Endothelial cell of umbilical vein (primary cell): Measurements from ENCODE around the gene LGMN. TPM values are rescaled to one million over a fixed set of nuclear protein-coding genes. Genes with fewer than 3 reads are reported as not detected.

Experiments used
- Bru-seq: library from RNA; stranded (reverse); fragments of 400-500 nt; gene quantifications from one replicate; lab custom pipeline; 2021; lab: Mats Ljungman, UMichigan
- BruChase-seq, 2 experiments: library from RNA; stranded (reverse); fragments of 400-500 nt; gene quantifications; one replicate each; lab custom pipeline; 2021; lab: Mats Ljungman, UMichigan
- BruUV-seq: library from RNA; stranded (reverse); fragments of 400-500 nt; replicated peaks from 2 replicates; lab custom pipeline; 2021; lab: Mats Ljungman, UMichigan
- CTCF ChIA-PET: fragments of 300-600, 350-600 bp; sonication (Branson Sonifier 250); formaldehyde crosslinking; loops from one replicate; lab custom pipeline; 2021; ENCODE audit warnings: antibody characterized with exemption, inconsistent platforms; lab: Charles Lee
- POLR2A ChIA-PET: fragments of 300-600, 350-600 bp; sonication (Branson Sonifier 250); formaldehyde crosslinking; loops from one replicate; lab custom pipeline; 2021; ENCODE audit warnings: antibody characterized with exemption, inconsistent platforms; lab: Charles Lee
- DNase-seq: peaks from one replicate; pipeline ENCODE4 v3.0.0-alpha.2; 2011; ENCODE audit warnings: low read depth, low spot score
- FAIRE-seq: peaks from 2 replicates; lab custom pipeline; 2011; peaks lifted over from hg19 to GRCh38; lab: Jason Lieb, UNC
- H2AFZ ChIP-seq: 2 replicates; pipeline ENCODE4 v1.6.0; 2012; ENCODE audit warnings: low read depth, low read length, control low read depth, inconsistent platforms
- H3K27ac ChIP-seq: 2 replicates; pipeline ENCODE4 v1.5.1; 2011; ENCODE audit warnings: low read depth, mild to moderate bottlenecking, control low read depth, low read length, moderate library complexity; ENCODE audit not compliant: insufficient read depth
- H3K27me3 ChIP-seq, 2 experiments: 2 replicates each; pipeline versions ENCODE4 v1.6.0 to v1.6.1; 2011; ENCODE audit warnings: low read length in 2 of 2, mixed read lengths in 1 of 2; ENCODE audit not compliant: control insufficient read depth in 2 of 2, insufficient read depth in 2 of 2
- H3K36me3 ChIP-seq, 2 experiments: 2 replicates in 1 of 2; 3 replicates in 1 of 2; pipeline ENCODE4 v1.5.1; 2011; ENCODE audit warnings: low read length in 2 of 2, mild to moderate bottlenecking in 1 of 2, moderate library complexity in 1 of 2; ENCODE audit not compliant: control insufficient read depth in 2 of 2, insufficient read depth in 2 of 2; ENCODE audit errors: extremely low read depth in 1 of 2
- H3K4me1 ChIP-seq: 3 replicates; pipeline ENCODE4 v1.5.1; 2011; ENCODE audit warnings: mild to moderate bottlenecking, low read length; ENCODE audit not compliant: control insufficient read depth, insufficient read depth; ENCODE audit errors: extremely low read depth
- H3K4me2 ChIP-seq: 2 replicates; pipeline ENCODE4 v1.6.1; 2011; ENCODE audit warnings: low read length, control low read depth, mixed read lengths; ENCODE audit not compliant: insufficient read depth
- H3K4me3 ChIP-seq, 3 experiments: fragments of 200-600 bp in 1 of 3; sonication (generic), shearing (Covaris generic) in 1 of 3; replicated peaks in 1 of 3; 2 replicates each; pipeline ENCODE4 v1.5.1; 2011 to 2016; ENCODE audit warnings: control low read depth in 3 of 3, low read length in 3 of 3, mild to moderate bottlenecking in 2 of 3, inconsistent platforms in 1 of 3, low read depth in 1 of 3, moderate library complexity in 1 of 3; ENCODE audit not compliant: insufficient read depth in 1 of 3
- H3K79me2 ChIP-seq: 2 replicates; pipeline ENCODE4 v1.6.0; 2012; ENCODE audit warnings: low read length, inconsistent platforms; ENCODE audit not compliant: control insufficient read depth, insufficient read depth
- H3K9ac ChIP-seq: replicated peaks from 2 replicates; pipeline ENCODE3; 2011; ENCODE audit warnings: low read length, control low read depth; ENCODE audit not compliant: insufficient read depth; ENCODE audit errors: extremely low read depth
- H3K9me1 ChIP-seq: replicated peaks from 3 replicates; pipeline ENCODE4 v1.6.0; 2011; ENCODE audit warnings: mild to moderate bottlenecking, low read length; ENCODE audit not compliant: control insufficient read depth, insufficient read depth; ENCODE audit errors: extremely low read depth
- H3K9me3 ChIP-seq: replicated peaks from 2 replicates; pipeline ENCODE4 v1.5.1; 2012; ENCODE audit warnings: low read length, inconsistent platforms; ENCODE audit not compliant: control insufficient read depth, insufficient read depth
- H4K20me1 ChIP-seq: replicated peaks from 2 replicates; pipeline ENCODE3; 2011; ENCODE audit warnings: mild to moderate bottlenecking, low read length; ENCODE audit not compliant: control insufficient read depth, insufficient read depth; ENCODE audit errors: extremely low read depth
- EZH2 ChIP-seq: IDR thresholded peaks from 2 replicates; pipeline ENCODE4 v1.6.1; 2012; ENCODE audit warnings: borderline replicate concordance, low read depth, mild to moderate bottlenecking, moderate library complexity, low read length, inconsistent platforms; ENCODE audit not compliant: severe bottlenecking
- FOS ChIP-seq: IDR thresholded peaks from 2 replicates; pipeline ENCODE4 v1.6.1; 2011; ENCODE audit warnings: mild to moderate bottlenecking, low read length, moderate library complexity, borderline replicate concordance; ENCODE audit not compliant: insufficient read depth
- GATA2 ChIP-seq: IDR thresholded peaks from 2 replicates; pipeline ENCODE4 v1.7.0; 2011; ENCODE audit warnings: low read depth, mild to moderate bottlenecking, moderate library complexity, mixed read lengths, low read length; ENCODE audit not compliant: insufficient read length, insufficient read depth
- JUN ChIP-seq: IDR thresholded peaks from 2 replicates; pipeline ENCODE4 v1.6.1; 2011; ENCODE audit warnings: borderline replicate concordance, low read depth; ENCODE audit not compliant: insufficient read length, insufficient read depth
- MAX ChIP-seq: IDR thresholded peaks from 2 replicates; pipeline ENCODE4 v1.6.1; 2011; ENCODE audit not compliant: insufficient read depth, insufficient read length
- MYC ChIP-seq: IDR thresholded peaks from one replicate; pipeline ENCODE4 v1.6.1; 2011; ENCODE audit warnings: mild to moderate bottlenecking, low read depth, low read length
- POLR2A ChIP-seq: IDR thresholded peaks from 2 replicates; pipeline ENCODE4 v1.6.1; 2012; ENCODE audit warnings: low read depth, mild to moderate bottlenecking, control low read depth, low read length
- POLR2AphosphoS5 ChIP-seq: IDR thresholded peaks from 2 replicates; pipeline ENCODE4 v1.6.1; 2012; ENCODE audit warnings: low read depth, mild to moderate bottlenecking, control low read depth, low read length, moderate library complexity; ENCODE audit not compliant: insufficient read depth
- dilution Hi-C: fragments of 300-500 bp; cut with MboI; formaldehyde crosslinking; loops from one replicate; pipeline ENCODE4 v1.15.0; 2019; ENCODE audit warnings: low sequenced_read_pairs; ENCODE audit not compliant: extremely low pct_ligation_motif_present
- intact Hi-C: fragments of 100-400 bp; cut with micrococcal nuclease; formaldehyde crosslinking; loops from one replicate; pipeline ENCODE4 v1.10.0; 2022
- long read RNA-seq: library from polyadenylated mRNA; stranded (forward); transcript quantifications from one replicate; pipeline ENCODE4 v2.0.0, GENCODE V29; 2021
- polyA minus RNA-seq, 3 experiments: library from RNA; depleted of rRNA, polyadenylated mRNA; stranded (reverse); fragments of >200 nt; gene quantifications; 1 replicate in 1 of 3; 2 replicates in 2 of 3; pipeline ENCODE4 v1.2.3, GENCODE V29; 2011
- polyA plus RNA-seq, 4 experiments: library from polyadenylated mRNA; depleted of rRNA in 3 of 4; stranded (reverse) in 3 of 4; unstranded in 1 of 4; fragments of >200 nt; gene quantifications; 2 replicates each; pipeline versions ENCODE4 v1.2.1 to v1.2.3, GENCODE V29; 2011 to 2012; ENCODE audit warnings: missing spikeins in 1 of 4
- total RNA-seq: library from RNA; stranded (reverse); gene quantifications from 2 replicates; pipeline ENCODE4 v1.2.3, GENCODE V29; 2021
- TF ChIP-seq, protein P1 (sequence below), 2 donors: IDR thresholded peaks; 1 replicate in 1 of 2; 2 replicates in 1 of 2; pipeline ENCODE4 v1.5.1; 2011; ENCODE audit warnings: low read length in 2 of 2, mild to moderate bottlenecking in 2 of 2, moderate library complexity in 2 of 2, control low read depth in 1 of 2, inconsistent platforms in 1 of 2, low read depth in 1 of 2; ENCODE audit not compliant: insufficient read depth in 1 of 2; ENCODE audit errors: extremely low read depth in 1 of 2

Gene LGMN
- total RNA-seq: 56.7 and 62.6 TPM in 2 replicates
- polyA plus RNA-seq: 85.8 and 99.2 TPM in 2 replicates
- 122 and 126 TPM in 2 replicates for polyA plus RNA-seq (2011; cell fraction: cytosol; rRNA removed)
- 73.2 and 83.3 TPM in 2 replicates for polyA plus RNA-seq (2011; cell fraction: nucleus; rRNA removed)
- 70.4 and 81.1 TPM in 2 replicates for polyA plus RNA-seq (2012)
- 52.1 and 66.6 TPM in 2 replicates for polyA minus RNA-seq
- 16.8 TPM for polyA minus RNA-seq (2011; cell fraction: cytosol; rRNA and poly(A)+ RNA removed)
- 20.4 and 28.7 TPM in 2 replicates for polyA minus RNA-seq (2011; cell fraction: nucleus; rRNA and poly(A)+ RNA removed)
- percentile 49 among the genes with signal in this experiment for Bru-seq, nascent RNA
- percentile 54 among the genes with signal in this experiment for BruChase-seq, experiment 1, labeled RNA remaining after a 6-hour chase
- percentile 53 among the genes with signal in this experiment for BruChase-seq, experiment 2, labeled RNA remaining after a 2-hour chase
- long read RNA-seq, transcript LGMN-201 (14 exons, 2,055 nt): major isoform, 174 of 196 reads
- long read RNA-seq, partial matches to known transcripts: 8 of 196 reads
- long read RNA-seq, other reads (novel, unspliced or antisense): 7 of 196 reads

- no TSS peak for BruUV-seq
- Histone ChIP-seq H3K27me3 (peaks cover 0 to 2% of the 10 kb centered on the region in 2 experiments), H3K9me3 (no peaks in the 10 kb centered on the region), H3K79me2 (peaks cover 3% of the 10 kb centered on the region), H3K4me1 (peaks cover 7% of the 10 kb centered on the region), H3K9ac (peak within 1 kb of the TSS; percentile 88), H3K36me3 (no peaks in the 10 kb centered on the region), H3K9me1 (no peaks in the 10 kb centered on the region), H3K27ac (peak within 1 kb of the TSS; percentile 59), H4K20me1 (no peaks in the 10 kb centered on the region), H2AFZ (peak within 1 kb of the TSS; percentile 65), H3K4me3 (peak within 1 kb of the TSS; percentile 37 to 79 (median 66)), H3K4me2 (peak within 1 kb of the TSS; percentile 84)
- POLR2A ChIA-PET: interaction anchor here (0.6 to 2.0 kb wide), 8 partner anchors 9 to 61 kb away, joined by 3 to 27 read pairs (median 3); no protein-coding TSS in a partner anchor
- FAIRE-seq (peak; percentile 93), DNase-seq (peak; percentile 97)
- CTCF ChIA-PET: interaction anchor here (0.9 to 2.0 kb wide), 11 partner anchors 20 to 287 kb away, joined by 3 to 10 read pairs (median 5); partner anchors contain the start of gene GOLGA5
- TF ChIP-seq MAX (no peak), GATA2 (no peak), FOS (no peak), EZH2 (no peak), POLR2AphosphoS5 (peak; percentile 93), JUN (no peak), MYC (no peak), POLR2A (peak; percentile 94)
- TF ChIP-seq, protein P1, sequence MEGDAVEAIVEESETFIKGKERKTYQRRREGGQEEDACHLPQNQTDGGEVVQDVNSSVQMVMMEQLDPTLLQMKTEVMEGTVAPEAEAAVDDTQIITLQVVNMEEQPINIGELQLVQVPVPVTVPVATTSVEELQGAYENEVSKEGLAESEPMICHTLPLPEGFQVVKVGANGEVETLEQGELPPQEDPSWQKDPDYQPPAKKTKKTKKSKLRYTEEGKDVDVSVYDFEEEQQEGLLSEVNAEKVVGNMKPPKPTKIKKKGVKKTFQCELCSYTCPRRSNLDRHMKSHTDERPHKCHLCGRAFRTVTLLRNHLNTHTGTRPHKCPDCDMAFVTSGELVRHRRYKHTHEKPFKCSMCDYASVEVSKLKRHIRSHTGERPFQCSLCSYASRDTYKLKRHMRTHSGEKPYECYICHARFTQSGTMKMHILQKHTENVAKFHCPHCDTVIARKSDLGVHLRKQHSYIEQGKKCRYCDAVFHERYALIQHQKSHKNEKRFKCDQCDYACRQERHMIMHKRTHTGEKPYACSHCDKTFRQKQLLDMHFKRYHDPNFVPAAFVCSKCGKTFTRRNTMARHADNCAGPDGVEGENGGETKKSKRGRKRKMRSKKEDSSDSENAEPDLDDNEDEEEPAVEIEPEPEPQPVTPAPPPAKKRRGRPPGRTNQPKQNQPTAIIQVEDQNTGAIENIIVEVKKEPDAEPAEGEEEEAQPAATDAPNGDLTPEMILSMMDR (IDR thresholded peaks at IDR 0.05; ENCODE audit: extremely low read depth in 1 of 2, insufficient read depth in 1 of 2, low read depth in 1 of 2, low read length in 2 of 2): no peak
- dilution Hi-C loops (no loop called here), intact Hi-C loops (loop anchor here (1.0 to 5.0 kb wide), 5 partner anchors 22 to 367 kb away; partner anchors contain the start of genes GOLGA5 and ITPK1)
Observed at GRCh38 chr14:92748259-92749016, at the start of gene LGMN. Gene LGMN (minus strand): TSS chr14:92748627. CDS start chr14:92732786, 15,841 bp downstream.
